Measurements from ENCODE around the gene DNAH1. TPM values are rescaled to one million over a fixed set of nuclear protein-coding genes. Genes with fewer than 3 reads are reported as not detected.

DNAH1 gene
- total RNA-seq, 1 experiment from 2014 or later, result 1.2 TPM

GRCh38 chr3:52372822-52373504, 56.8 kb downstream of the DNAH1 start:
- in situ Hi-C loops (cut with HindIII; ENCODE audit: low sequenced_read_pairs), result no loop called here
- no peak for DNase-seq (ENCODE audit: low spot score)

DNA sequence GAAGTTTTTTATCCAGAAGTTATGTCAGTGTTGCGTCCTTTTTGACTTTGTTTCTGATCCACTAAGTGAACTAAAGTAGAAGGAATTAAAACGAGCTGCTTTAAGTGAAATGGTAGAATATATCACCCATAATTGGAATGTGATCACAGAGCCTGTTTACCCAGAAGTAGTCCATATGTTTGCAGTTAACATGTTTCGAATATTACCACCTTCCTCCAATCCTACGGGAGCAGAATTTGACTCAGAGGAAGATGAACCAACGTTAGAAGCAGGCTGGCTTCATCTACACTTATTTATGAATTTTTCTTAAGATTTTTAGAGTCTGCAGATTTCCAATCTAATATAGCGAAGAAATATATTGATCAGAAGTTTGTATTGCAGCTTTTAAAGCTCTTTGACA, 57.6 kb downstream of the DNAH1 start:
- in situ Hi-C loops (cut with HindIII; ENCODE audit: low sequenced_read_pairs), result no loop called here
- DNase-seq (ENCODE audit: low spot score), result no peak

DNA sequence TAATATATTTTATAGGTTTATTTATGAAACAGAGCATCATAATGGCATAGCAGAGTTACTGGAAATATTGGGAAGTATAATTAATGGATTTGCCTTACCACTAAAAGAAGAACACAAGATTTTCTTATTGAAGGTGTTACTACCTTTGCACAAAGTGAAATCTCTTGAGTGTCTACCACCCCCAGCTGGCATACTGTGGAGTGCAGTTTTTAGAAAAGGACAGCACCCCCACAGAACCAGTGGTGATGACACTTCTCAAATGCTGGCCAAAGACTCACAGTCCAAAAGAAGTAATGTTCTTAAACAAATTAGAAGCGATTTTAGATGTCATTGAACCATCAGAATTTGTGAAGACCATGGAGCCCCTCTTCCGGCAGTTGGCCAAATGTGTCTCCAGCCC, 58.1 kb downstream of the DNAH1 start:
- in situ Hi-C loops (cut with HindIII; ENCODE audit: low sequenced_read_pairs), result no loop called here
- no peak for DNase-seq (ENCODE audit: low spot score)

DNA sequence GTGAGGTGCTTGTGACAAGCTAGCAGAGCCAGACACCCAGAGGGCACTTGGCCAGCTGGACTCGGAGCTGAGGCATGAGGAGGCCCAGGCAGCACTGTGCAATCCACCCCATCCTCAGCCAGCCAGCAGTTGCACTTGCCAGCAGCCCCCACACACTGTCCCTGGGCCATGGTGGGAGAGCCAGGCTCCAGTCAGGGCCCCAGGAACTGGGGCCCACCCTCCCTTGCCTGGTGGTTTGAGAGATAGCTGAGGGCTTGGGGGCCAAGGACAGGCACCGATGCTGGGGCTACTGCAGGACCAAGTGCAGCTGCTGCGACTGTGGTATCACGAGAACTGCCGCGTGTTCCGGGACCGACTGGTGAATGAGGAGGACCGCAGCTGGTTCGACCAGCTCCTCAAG, 63.5 kb downstream of the DNAH1 start:
- in situ Hi-C loops (cut with HindIII; ENCODE audit: low sequenced_read_pairs), result no loop called here
- DNase-seq (ENCODE audit: low spot score), result no peak

DNA sequence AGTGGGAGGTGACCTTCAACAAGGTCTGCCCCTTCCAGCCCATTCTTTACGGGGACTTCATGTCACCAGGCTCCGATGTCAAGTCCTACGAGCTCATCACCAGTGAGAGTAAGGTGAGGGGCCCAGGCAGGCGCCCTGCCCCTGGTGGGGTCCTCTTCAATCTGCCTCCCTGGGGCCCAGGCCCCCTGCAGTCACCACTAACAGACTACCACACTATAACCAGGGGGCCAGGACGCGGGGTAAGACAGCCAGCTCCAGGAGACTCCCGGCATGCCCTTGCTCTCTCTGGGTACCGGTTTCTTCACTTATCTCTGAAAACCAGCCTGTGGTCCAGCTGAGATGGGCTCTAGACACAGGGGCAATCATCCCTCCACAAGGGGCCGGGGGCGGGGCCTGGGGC, 63.9 kb downstream of the DNAH1 start:
- no peak for DNase-seq (ENCODE audit: low spot score)
- in situ Hi-C loops (cut with HindIII; ENCODE audit: low sequenced_read_pairs), result no loop called here

GRCh38 chr3:52381623-52382022, 65.5 kb downstream of the DNAH1 start:
- in situ Hi-C loops (cut with HindIII; ENCODE audit: low sequenced_read_pairs), result no loop called here

GRCh38 chr3:52383446-52383845, 67.3 kb downstream of the DNAH1 start:
- DNase-seq (ENCODE audit: low spot score), result no peak
- in situ Hi-C loops (cut with HindIII; ENCODE audit: low sequenced_read_pairs), result no loop called here

More at GRCh38 chr3:52381623-52382022, 65.5 kb downstream of the DNAH1 start:
- no peak for DNase-seq (ENCODE audit: low spot score)

GRCh38 chr3:52384019-52384761, 68.1 kb downstream of the DNAH1 start:
- DNase-seq (ENCODE audit: low spot score), result no peak
- in situ Hi-C loops (cut with HindIII; ENCODE audit: low sequenced_read_pairs), result no loop called here

DNA sequence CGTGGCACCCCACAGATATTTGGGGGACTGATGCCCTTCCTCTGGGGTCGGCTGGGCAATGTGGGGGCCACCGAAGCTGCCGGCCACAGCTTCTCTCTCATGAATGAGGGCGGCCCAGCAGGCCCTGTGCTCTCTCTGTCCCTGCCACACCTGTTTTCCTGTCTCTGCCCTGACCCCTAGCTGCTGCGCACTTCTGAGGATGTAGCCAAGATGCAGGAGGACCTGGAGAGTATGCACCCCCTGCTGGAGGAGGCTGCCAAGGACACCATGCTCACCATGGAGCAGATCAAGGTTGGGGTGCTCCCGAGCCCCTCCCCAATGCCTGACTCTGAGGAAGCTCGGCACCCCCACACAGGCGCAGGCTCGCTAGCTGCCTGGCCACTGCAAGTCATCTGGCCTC, 69.0 kb downstream of the DNAH1 start:
- in situ Hi-C loops (cut with HindIII; ENCODE audit: low sequenced_read_pairs), result no loop called here
- DNase-seq (ENCODE audit: low spot score), result peak; percentile 15

GRCh38 chr3:52387481-52387880, 71.4 kb downstream of the DNAH1 start:
- DNase-seq (ENCODE audit: low spot score), result no peak
- in situ Hi-C loops (cut with HindIII; ENCODE audit: low sequenced_read_pairs), result no loop called here

DNA sequence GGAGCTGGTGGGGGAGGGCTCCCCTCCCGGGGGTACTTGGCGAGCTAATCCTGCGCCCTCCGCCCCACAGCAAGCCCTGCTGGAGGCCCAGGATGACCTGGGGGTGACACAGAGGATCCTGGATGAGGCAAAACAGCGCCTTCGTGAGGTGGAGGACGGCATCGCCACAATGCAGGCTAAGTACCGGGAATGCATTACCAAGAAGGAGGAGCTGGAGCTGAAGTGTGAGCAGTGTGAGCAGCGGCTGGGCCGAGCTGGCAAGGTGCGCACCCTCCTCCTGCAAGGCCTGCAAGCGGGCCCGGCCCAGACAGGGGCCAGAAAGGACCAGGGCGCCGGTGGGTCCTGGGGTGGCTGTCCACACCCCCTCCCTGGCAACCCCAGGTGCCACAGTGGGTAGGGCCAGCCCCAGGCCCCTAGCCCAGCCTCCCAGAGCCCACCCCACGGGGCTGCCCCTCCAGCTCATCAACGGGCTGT, 72.3 kb downstream of the DNAH1 start:
- no peak for DNase-seq (ENCODE audit: low spot score)
- in situ Hi-C loops (cut with HindIII; ENCODE audit: low sequenced_read_pairs), result no loop called here

DNA sequence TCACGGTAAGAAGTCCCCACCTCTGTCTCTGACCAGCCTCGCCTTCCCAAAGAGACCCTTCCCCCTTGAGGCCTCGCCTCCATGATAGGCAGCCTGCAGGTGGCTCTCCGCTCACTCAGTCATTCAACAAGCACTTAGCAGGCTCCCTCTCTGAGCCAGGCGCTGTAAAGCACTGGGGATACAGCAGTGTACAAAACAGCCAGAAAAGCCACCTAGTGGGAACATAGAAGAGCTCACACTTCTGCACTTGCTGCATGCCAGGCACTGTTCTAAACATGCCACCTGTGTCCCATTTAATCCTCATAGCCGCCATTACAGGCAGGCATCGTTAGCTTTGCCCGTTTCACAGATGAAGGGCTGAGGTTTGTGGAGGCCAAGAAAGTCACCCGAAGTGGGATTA, 72.8 kb downstream of the DNAH1 start:
- in situ Hi-C loops (cut with HindIII; ENCODE audit: low sequenced_read_pairs), result no loop called here
- DNase-seq (ENCODE audit: low spot score), result no peak

DNA sequence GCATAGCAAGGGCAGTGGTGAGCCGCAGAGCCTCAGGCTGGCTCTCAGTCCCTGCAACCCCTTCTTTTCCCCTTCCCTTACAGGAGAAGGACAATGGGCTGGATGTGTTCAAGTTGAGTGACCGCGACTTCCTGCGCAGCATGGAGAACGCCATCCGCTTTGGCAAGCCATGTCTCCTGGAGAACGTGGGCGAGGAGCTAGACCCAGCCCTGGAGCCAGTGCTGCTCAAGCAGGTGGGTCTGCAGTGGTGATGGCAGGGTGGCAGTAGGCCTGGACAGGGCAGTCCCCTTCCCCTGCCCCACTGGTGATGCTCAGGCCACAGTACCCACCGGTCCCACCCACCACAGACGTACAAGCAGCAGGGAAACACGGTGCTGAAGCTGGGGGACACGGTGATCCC, 75.0 kb downstream of the DNAH1 start:
- in situ Hi-C loops (cut with HindIII; ENCODE audit: low sequenced_read_pairs), result no loop called here

DNA sequence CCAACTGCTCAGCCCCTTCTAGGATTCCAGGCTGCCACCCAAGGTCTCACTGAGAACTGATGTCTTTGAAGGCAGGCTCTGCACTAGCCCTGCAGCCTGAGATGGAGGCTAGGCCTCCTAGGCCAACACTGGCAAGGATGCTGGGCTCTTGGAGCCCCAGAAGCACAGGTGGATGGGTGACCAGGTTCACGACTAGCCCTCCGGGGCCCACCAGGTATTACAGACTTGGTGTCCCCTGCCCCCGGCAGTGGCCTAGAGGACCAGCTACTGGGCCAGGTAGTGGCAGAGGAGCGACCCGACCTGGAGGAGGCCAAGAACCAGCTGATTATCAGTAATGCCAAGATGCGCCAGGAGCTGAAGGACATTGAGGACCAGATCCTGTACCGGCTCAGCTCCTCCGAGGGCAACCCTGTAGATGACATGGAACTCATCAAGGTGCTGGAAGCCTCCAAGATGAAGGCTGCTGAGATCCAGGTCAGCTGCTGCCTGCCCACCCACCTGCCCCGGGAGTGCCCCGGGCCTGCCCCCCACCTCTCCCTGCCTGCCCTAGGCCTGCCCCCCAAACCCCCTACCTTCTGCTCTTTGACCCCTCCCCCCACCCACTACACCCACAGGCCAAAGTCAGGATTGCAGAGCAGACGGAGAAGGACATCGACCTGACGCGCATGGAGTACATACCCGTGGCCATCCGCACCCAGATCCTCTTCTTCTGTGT, 76.3 kb downstream of the DNAH1 start:
- in situ Hi-C loops (cut with HindIII; ENCODE audit: low sequenced_read_pairs), result no loop called here
- no peak for DNase-seq (ENCODE audit: low spot score)

More for the DNA sequence above, 75.0 kb downstream of the DNAH1 start:
- no peak for DNase-seq (ENCODE audit: low spot score)

DNA sequence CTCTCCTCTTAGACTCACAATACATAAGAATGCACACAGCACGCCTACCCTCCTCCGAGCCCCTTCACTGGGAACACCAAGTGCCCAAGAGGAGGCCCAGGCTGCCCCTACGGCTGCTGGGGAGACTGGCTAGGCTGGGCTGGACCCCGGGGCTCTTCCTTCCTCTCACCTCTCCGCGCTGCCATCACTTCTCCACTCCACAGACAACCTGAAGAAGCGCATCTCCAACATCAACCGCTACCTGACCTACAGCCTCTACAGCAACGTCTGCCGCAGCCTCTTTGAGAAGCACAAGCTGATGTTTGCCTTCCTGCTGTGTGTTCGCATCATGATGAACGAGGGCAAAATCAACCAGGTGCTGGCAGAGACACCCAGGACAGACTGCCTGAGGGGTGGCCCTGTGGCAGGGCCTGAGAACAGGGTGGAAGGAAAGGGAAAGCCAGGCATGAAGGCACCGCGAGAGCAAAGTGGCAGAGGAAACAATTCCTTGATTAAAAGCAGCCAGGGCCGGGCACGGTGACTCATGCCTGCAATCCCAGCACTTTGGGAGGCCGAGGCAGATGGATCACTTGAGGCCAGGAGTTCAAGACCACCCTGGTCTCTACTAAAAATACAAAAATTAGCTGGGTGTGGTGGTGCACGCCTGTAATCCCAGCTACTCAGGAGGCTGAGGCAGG, 77.2 kb downstream of the DNAH1 start:
- no peak for DNase-seq (ENCODE audit: low spot score)
- in situ Hi-C loops (cut with HindIII; ENCODE audit: low sequenced_read_pairs), result no loop called here

GRCh38 chr3:52393959-52394670, 78.0 kb downstream of the DNAH1 start:
- no peak for DNase-seq (ENCODE audit: low spot score)
- in situ Hi-C loops (cut with HindIII; ENCODE audit: low sequenced_read_pairs), result no loop called here

DNA sequence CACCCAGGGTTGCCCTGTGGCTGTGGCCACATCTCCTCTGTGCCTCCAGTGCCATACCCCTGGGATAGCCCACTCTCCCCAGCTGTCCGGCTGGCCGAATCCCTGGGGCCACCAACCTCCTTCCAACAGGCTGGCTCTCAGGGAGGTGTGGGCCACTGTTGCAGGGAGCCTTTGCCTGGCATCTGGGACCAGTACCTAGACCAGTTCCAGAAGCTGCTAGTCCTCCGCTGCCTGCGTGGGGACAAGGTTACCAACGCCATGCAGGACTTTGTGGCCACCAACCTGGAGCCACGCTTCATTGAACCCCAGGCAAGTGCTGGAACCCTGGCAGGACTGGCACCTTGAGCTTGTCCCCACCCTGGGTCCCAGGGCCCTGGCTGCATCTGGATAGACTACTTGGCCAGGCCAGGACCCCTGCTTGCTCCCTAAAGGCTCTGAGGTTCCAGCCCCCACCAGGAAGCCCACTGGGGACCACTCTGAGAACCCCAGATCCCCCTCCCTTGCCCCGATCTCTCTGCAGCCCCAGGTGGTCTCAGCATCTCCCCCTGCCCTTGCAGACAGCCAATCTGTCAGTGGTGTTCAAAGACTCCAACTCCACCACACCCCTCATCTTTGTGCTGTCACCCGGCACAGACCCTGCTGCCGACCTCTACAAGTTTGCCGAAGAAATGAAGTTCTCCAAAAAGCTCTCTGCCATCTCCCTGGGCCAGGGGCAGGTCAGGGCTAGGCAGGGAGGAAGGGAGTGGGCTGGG, 78.8 kb downstream of the DNAH1 start:
- DNase-seq (ENCODE audit: low spot score), result no peak
- in situ Hi-C loops (cut with HindIII; ENCODE audit: low sequenced_read_pairs), result no loop called here

DNA sequence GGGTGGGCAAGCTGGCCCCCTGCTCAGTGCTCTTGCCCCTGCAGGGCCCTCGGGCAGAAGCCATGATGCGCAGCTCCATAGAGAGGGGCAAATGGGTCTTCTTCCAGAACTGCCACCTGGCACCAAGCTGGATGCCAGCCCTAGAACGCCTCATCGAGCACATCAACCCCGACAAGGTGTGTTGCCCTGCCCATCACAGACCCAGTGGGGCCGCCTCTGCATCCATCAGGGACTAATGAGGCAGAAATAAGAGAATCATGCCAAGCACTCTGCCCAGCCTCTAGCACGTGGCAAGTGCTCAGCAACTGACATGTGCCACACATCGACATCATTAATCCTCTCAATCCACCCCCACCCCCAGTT, 79.4 kb downstream of the DNAH1 start:
- no peak for DNase-seq (ENCODE audit: low spot score)
- in situ Hi-C loops (cut with HindIII; ENCODE audit: low sequenced_read_pairs), result no loop called here

Measured in G401 (cell line).